C4-2B (cell line): ENCODE results near the gene PDZD8.
"Not testable (repeated sequence)": the region's sequence is repeated elsewhere in the genome, so short reads cannot be mapped to it uniquely, and the experiment has no call there.

ENCODE experiments used
- H3K27ac ChIP-seq: fragments of 450-650 bp; 2 replicates; pipeline ENCODE4 v1.5.1; 2017
- ZFX ChIP-seq: fragments of 450-650 bp; IDR thresholded peaks from 2 replicates; pipeline ENCODE4 v1.6.1; 2017
- TF ChIP-seq, protein P1 (sequence below): fragments of 450-650 bp; conservative IDR thresholded peaks from 2 replicates; pipeline ENCODE4 v1.5.1; 2017; ENCODE audit warnings: mild to moderate bottlenecking

PDZD8 gene

GRCh38 chr10:117298219-117298618 lies 77.0 kb downstream of the PDZD8 start:
- TF ChIP-seq, protein P1, sequence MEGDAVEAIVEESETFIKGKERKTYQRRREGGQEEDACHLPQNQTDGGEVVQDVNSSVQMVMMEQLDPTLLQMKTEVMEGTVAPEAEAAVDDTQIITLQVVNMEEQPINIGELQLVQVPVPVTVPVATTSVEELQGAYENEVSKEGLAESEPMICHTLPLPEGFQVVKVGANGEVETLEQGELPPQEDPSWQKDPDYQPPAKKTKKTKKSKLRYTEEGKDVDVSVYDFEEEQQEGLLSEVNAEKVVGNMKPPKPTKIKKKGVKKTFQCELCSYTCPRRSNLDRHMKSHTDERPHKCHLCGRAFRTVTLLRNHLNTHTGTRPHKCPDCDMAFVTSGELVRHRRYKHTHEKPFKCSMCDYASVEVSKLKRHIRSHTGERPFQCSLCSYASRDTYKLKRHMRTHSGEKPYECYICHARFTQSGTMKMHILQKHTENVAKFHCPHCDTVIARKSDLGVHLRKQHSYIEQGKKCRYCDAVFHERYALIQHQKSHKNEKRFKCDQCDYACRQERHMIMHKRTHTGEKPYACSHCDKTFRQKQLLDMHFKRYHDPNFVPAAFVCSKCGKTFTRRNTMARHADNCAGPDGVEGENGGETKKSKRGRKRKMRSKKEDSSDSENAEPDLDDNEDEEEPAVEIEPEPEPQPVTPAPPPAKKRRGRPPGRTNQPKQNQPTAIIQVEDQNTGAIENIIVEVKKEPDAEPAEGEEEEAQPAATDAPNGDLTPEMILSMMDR, result no peak
- no peak for TF ChIP-seq ZFX
- H3K27ac ChIP-seq, result no peak overlapping the region

- H3K27ac ChIP-seq, result no peak overlapping the region
- TF ChIP-seq, protein P1, result no peak
- TF ChIP-seq ZFX, result no peak
These were observed 80.5 kb downstream of the PDZD8 start for GRCh38 chr10:117294735-117295134.

- TF ChIP-seq, protein P1, result no peak
- no peak for TF ChIP-seq ZFX
- H3K27ac ChIP-seq, result no peak overlapping the region
These were observed 81.1 kb downstream of the PDZD8 start for GRCh38 chr10:117294039-117294645.

DNA sequence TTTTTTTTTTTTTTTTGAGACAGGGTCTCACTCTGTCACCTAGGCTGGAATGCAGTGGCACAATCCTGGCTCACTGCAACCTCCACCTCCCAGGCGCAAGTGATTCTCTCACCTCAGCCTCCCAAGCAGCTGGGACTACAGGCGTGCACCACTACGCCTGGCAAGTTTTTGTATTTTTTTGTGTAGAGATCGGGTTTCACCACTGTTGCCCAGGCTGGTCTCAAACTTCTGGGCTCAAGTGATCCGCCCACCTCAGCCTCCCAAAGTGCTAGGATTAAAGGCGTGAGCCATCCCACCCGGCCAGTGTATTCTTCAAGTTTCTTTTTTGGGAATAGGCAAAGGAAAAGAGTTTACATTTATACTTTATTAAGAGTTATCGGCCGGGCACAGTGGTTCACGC lies 84.4 kb downstream of the PDZD8 start:
- H3K27ac ChIP-seq, result not testable (repeated sequence)

DNA sequence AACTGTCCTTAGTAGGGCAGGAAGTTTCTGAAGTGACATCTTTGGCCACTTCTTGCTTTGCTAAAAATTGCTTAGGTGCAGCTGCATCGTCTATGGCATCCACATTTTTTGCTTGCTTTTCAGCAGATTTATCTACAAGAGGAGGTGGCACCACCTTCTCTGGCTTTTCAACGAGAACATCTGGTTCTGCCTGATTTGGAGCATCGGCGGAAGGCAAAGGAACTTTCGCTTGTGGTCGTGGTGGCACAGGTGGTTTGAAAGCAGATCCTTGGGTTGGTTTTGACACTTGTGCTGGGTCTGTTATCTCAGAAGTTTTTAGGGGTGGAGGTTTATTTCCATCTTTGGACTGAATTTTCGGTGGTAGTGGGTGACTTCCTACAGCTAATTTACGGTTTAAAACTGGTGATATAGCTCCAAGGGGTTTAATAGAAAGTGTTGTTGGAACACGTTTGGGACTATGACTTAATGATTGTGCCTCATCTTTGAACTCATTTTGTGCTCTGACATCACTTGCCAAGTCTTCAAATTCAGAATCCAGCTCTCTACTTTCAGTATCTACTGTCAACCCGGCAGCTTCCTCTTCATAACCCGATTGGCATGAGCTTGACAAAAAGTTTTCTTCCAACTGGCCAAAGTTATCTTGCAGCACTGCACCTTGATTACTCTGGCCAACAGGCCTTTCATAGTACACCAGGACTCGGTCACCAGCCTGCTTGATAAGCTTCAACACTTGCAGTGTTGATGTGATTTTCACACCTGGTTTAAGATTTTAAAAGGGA lies 90.3 kb downstream of the PDZD8 start:
- TF ChIP-seq, protein P1, result no peak
- no peak for TF ChIP-seq ZFX
- H3K27ac ChIP-seq, result no peak overlapping the region

GRCh38 chr10:117277675-117278074 lies 97.6 kb downstream of the PDZD8 start:
- H3K27ac ChIP-seq, result no peak overlapping the region
- TF ChIP-seq, protein P1, result no peak
- TF ChIP-seq ZFX, result no peak

- no peak overlapping the region for H3K27ac ChIP-seq
- TF ChIP-seq, protein P1, result no peak
- no peak for TF ChIP-seq ZFX
These were observed 100.1 kb downstream of the PDZD8 start for GRCh38 chr10:117275121-117275520.

- no peak overlapping the region for H3K27ac ChIP-seq
- TF ChIP-seq, protein P1, result no peak
- TF ChIP-seq ZFX, result no peak
These were observed 100.7 kb downstream of the PDZD8 start for GRCh38 chr10:117274509-117274908.
